Astrocyte of the spinal cord (primary cell): ENCODE measurements around the gene HOXB3.
A peak's percentile ranks its signal among the peaks of the same experiment; 100 is the strongest.

Experiments
- DNase-seq: peaks from one replicate; pipeline ENCODE4 v3.0.0; 2011; ENCODE audit warnings: low read depth, low spot score
- H3K4me3 ChIP-seq: 2 replicates; pipeline ENCODE4 v1.5.1; 2011; ENCODE audit warnings: low read depth, mild to moderate bottlenecking, low read length, moderate library complexity
- in situ Hi-C: cut with HindIII; loops from 2 replicates; pipeline ENCODE4 v1.10.0; 2017; ENCODE audit warnings: low sequenced_read_pairs
- TF ChIP-seq, protein P1 (sequence below): IDR thresholded peaks from 2 replicates; pipeline ENCODE4 v1.5.1; 2012; ENCODE audit warnings: low read depth, mild to moderate bottlenecking, low read length, inconsistent platforms

Gene HOXB3

DNA sequence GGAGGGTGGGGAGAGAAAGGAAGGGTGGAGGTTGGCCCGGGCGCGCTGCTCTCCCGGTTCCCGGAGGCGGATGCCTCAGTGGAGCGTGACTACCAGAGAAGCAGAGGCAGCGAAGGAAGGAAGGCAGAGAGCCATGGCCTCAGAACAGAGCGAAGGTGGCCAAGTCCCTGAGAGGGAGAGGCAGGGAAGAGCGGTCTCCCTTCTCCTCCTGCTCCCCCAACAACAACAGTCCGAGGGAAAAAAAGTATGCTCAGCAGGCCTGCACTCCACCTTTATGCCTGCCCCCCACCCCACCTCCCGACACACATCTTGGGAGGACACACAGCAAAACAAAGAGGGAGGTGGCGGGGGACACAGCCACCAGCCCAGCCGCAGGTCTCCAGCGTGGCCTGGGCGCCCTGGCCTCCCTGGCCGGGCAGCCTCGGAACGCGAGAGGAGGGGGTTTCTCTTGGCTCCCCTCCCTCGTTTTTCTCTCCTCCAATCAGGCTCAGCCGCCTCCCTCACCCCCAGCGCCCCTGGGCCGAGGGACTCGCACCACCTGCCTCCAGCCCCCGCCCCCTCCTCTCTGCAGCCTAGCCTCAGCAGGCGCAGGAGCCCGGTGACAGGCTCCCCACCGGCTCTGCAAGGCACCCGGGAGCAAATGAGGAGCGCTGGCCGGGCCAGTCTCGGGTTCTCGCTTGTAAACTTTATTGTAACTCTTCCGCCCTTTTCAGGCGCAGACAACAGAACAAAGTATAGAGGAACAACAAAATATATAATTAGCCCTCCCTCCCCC, 21.8 kb upstream of the HOXB3 start:
- H3K4me3 ChIP-seq, result peak overlapping the region; percentile 75
- in situ Hi-C loops, result no loop called here
- TF ChIP-seq, protein P1, sequence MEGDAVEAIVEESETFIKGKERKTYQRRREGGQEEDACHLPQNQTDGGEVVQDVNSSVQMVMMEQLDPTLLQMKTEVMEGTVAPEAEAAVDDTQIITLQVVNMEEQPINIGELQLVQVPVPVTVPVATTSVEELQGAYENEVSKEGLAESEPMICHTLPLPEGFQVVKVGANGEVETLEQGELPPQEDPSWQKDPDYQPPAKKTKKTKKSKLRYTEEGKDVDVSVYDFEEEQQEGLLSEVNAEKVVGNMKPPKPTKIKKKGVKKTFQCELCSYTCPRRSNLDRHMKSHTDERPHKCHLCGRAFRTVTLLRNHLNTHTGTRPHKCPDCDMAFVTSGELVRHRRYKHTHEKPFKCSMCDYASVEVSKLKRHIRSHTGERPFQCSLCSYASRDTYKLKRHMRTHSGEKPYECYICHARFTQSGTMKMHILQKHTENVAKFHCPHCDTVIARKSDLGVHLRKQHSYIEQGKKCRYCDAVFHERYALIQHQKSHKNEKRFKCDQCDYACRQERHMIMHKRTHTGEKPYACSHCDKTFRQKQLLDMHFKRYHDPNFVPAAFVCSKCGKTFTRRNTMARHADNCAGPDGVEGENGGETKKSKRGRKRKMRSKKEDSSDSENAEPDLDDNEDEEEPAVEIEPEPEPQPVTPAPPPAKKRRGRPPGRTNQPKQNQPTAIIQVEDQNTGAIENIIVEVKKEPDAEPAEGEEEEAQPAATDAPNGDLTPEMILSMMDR, result no peak

DNA sequence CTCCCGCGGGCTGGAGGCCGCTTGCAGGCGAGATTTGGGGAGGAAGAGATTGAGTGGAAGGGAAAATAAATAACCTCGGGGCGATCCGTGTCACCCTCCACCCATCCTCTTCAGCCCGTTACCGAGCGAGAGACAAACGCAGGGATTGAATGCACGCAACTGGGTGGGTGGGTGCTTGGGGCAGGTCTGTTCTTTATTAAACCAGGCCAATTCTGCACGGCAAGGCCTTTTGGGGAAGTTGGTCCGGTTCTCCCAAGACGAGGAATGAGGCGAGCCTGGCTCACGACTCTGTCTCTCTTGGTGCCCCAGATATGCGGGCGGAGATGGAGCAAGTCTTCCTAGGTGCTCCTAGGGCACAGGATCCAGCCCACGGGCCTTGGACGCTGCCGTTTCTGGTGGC, 21.2 kb upstream of the HOXB3 start:
- in situ Hi-C loops, result no loop called here
- TF ChIP-seq, protein P1, result no peak
- peak; percentile 49 for DNase-seq
- peak overlapping the region; percentile 75 for H3K4me3 ChIP-seq

More for the DNA sequence above, 21.8 kb upstream of the HOXB3 start:
- DNase-seq, result peak; percentile 61

DNA sequence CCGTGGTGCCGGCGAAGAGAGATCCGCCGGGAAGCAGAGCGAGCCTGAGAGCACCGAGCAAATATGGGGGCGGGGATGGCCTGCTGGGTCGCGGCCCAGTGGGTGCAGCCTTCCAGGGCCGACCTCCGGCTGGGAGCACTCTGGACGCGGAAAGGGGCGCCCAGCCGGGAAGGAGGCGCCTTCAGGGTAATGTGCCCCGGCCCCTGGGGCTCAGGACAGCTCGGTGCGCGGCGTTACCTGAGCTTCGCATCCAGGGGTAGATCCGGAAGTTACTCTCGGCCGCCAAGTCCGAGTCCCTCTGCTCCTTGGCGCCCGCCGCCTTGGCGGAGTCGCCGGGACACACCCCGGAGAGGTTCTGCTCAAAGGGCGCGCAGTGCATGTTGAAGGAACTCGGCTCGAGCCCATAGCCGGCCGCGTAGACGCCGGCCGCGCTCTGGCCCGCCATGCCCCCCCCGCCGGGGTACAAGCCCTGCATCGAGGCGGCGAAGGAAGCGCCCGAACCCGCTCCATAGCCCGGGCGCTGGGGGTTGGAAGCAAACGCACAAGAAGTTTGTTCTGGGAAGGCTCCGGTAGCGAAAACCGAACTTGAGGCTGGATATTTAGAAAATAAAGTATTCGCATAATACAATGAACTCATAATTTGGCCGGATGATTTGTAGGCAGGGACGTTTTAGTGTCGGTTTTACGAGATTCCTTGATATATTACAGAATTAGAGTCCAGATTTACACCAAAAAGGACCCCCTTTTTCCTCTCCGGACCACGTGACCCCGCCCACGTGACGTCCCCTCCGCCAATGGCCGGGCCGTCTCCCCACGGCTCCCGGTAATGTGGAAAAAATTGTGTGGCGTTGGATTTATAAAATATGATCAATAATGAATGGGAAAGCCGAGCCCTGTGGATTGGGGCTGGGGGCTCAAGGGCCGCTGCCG, 20.5 kb upstream of the HOXB3 start, which contains the start of gene HOXB7:
Gene HOXB7, minus strand, starts transcription at position 736 of the 930 bp plus-strand sequence. Its CDS starts 99 bp downstream, at position 637.
- TF ChIP-seq, protein P1, result no peak
- DNase-seq, result peak; percentile 80
- in situ Hi-C loops, result no loop called here

DNA sequence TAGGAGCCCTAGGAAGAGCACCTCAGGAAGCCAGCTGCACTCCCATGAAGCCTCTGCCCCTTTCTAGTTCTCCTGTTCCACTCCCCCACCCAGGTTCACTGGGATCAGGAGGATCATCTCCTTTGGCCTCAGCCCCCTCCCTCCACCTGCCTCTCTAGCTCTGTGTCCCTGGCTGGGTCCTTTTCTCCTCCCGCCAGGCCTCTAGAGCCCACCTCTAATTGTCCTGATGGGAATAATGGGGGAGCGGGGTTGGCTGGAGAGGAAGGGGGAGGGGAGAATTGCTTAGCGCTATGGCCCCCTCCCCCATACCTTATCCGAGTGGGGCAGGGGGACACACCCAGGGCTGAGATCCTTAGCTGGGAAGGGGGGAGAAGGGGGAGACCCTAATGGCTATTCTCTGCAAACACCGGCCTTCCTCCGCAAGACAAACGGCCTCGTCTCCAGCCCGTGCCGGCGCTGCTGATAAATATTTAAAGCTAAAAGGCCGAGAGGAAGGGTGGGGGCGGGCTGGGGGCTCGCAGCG, 19.8 kb upstream of the HOXB3 start:
- in situ Hi-C loops, result no loop called here
- peak; percentile 7 for DNase-seq
- peak overlapping the region; percentile 75 for H3K4me3 ChIP-seq
- TF ChIP-seq, protein P1, result no peak

More for the DNA sequence above, 20.5 kb upstream of the HOXB3 start, which contains the start of gene HOXB7:
- peak within 1 kb of the TSS; percentile 75 for H3K4me3 ChIP-seq

DNA sequence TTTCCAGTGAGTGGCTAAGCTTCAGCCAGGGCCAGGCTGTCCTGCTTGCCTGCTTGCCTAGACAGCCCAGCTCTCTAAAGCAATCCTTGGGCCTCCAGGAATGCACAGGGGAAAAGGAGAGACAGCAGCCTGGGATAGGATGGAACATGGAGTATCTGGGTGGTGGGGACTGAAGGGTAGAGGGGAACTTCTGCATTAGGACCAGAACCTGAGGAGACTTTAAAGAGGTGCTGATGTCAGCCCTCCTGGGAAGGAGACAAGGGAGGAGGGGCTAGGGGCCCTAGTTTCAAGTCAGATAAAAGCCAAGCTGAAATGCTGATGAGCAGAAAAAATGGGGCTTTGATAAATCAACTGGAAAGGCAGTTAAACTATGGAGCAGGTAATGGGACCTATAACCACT, 19.0 kb upstream of the HOXB3 start:
- in situ Hi-C loops, result no loop called here
- H3K4me3 ChIP-seq, result peak overlapping the region; percentile 75
- peak; percentile 54 for DNase-seq
- TF ChIP-seq, protein P1, result no peak

DNA sequence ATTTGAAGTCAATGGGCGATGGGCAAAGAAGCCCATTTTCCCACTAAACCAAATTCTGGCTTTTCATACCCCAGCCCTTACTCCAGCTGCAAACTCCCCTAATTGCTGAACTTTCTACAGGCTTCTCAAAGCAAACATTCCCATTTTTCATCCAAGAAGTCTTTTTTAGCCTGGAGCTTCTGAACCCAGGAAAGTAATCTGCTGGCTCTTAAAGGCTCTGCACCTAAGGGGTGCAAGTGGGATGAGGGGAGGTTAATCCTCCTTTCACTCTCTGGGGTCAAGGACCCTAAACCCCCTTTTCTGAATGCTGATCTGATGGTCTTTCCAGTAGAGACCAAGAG, 18.4 kb upstream of the HOXB3 start:
- TF ChIP-seq, protein P1, result no peak
- peak; percentile 27 for DNase-seq
- in situ Hi-C loops, result no loop called here

More for the DNA sequence above, 18.4 kb upstream of the HOXB3 start:
- peak overlapping the region; percentile 75 for H3K4me3 ChIP-seq
